Activated T-helper 1 cell treated with Interleukin-2 at 50 U/mL for 16 hours (primary cell): ENCODE results near the gene FBLIM1.
"Not testable (repeated sequence)": the region's sequence is repeated elsewhere in the genome, so short reads cannot be mapped to it uniquely, and the experiment has no call there.

Source experiments
- DNase-seq: peaks from one replicate; pipeline ENCODE4 v3.0.0-alpha.2; 2020; ENCODE audit warnings: low read depth

FBLIM1 gene

DNA sequence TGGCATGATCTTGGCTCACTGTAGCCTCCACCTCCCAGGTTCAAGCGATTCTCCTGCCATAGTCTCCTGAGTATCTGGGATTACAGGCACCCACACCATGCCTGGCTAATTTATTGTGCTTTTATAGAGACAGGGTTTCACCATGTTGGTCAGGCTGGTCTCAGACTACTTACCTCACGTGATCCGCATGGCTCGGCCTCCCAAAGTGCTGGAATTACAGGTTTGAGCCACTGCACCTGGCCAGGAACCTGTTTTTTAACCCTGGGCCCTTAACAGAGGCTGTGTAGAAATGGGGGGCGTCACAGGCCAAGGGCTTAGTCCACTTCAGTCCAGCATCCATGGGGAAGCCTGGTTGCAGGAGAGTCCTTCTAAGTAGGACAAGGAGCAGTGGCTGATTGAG, 9.3 kb downstream of the FBLIM1 start:
- DNase-seq = no peak

GRCh38 chr1:15768388-15768787, 9.8 kb downstream of the FBLIM1 start:
- no peak for DNase-seq

GRCh38 chr1:15770313-15770962, 11.8 kb downstream of the FBLIM1 start:
- DNase-seq = no peak

DNA sequence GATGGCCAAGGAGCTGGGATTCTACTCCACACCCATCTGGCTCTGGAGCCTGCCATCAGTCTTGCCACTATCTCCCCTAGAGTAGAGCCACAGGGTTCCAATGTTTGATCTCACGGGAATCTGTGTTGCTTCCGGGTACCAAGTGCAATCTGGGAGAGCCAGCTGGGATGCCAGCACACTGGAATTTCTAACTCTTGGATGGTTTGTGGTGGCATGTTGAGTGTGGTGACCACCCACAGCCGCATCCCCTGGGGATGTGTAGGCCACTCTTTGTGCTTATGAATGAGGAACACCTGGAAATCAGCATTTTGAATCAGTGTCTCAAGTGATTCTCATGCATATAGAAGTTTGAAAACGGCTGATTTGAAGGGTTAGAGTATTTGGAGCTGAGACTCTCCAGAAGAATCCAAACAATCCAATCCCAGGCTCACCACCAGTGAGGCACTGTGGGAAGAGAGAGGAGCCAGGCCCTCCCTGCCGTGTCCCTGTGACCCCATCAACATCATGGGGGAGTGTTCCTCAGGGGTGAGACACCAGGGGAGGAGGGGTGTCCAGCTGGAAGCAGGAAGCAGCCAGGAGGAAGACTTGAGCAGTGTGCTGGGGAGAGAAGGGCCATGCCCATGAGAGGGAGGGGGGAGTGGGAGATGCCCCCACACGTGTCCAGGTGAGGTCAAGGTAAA, 13.4 kb downstream of the FBLIM1 start:
- no peak for DNase-seq

DNA sequence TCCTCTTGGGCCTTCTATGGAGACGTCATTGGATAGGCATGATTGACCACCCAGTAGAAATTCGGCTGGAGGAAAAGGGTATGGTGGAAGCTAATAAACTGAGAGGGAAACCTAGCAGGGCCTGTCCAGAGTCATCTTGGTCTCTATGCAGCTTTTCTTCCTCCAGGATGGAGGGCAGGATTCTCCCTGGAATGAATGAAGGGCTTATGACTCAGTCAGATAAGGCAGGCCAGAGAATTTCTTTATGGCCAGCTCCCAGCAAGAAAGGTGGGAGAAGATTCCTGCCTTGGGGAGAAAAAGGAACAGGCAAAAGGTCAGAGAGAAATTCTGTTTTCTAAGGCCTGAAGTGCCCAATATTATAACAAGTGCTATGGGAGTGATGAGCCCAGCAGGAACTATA, 17.1 kb downstream of the FBLIM1 start:
- DNase-seq = no peak

- DNase-seq = no peak
Measured at GRCh38 chr1:15777909-15778707, 19.5 kb downstream of the FBLIM1 start.

DNA sequence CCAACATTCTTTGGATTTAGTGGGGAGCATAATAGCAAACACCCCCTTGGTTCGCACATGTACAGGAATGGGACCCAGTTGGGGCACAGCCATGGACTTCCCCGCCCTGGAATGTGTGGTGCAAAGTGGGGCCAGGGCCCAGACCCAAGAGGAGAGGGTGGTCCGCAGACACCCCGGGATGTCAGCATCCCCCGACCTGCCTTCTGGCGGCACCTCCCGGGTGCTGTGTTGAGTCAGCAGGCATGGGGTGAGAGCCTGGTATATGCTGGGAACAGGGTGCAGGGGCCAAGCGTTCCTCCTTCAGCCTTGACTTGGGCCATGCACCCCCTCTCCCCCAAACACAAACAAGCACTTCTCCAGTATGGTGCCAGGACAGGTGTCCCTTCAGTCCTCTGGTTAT, 27.1 kb downstream of the FBLIM1 start:
- DNase-seq = no peak

DNA sequence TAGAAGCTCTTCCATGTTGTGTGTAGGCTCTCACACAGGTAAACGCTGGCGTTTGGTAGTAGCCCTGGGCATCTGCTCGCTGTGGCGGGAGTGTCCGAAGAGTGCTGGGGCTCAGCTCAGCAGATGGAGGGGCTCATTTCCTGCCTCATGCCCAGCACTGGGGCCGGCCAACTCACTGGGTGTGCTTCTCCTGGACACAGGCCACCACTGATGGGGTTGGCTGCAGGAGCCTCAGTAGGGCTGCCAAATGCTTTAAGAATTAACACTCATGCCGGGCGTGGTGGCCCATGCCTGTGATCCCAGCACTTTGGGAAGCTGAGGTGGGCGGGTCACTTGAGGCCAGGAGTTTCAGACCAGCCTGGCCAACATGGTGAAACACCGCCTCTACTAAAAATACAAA, 28.0 kb downstream of the FBLIM1 start:
- DNase-seq = no peak

DNA sequence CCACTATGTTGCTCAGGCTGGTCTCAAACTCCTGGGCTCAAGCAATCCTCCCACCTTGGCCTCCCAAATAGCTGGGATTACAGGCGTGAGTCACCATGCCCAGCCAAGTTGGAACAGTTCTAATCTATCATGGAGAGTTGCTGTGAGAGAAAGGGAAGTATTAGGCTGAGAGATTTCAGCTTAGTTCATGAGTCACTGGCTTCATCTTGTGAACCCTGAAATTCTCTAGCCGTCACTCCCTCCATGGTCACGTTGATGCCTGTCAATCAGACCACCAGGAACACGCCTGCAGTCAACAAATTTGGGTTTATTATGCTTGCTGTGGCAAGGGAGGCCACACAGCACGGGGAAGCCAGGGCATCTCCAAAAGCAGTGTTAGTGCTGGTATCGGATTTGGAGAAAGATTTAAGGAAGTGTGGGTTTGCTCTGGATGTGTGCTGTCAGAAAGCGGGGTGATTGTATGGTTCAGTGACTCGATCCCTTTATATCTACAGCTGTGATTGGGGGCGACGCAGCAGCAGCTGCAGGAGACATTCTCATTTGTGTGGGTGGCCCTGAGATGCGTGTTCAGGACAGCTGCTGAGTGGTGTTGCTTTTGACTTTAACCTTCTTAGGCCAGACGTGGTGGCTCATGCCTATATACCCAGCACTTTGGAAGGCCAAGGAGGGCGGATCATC, 30.2 kb downstream of the FBLIM1 start:
- no peak for DNase-seq

DNA sequence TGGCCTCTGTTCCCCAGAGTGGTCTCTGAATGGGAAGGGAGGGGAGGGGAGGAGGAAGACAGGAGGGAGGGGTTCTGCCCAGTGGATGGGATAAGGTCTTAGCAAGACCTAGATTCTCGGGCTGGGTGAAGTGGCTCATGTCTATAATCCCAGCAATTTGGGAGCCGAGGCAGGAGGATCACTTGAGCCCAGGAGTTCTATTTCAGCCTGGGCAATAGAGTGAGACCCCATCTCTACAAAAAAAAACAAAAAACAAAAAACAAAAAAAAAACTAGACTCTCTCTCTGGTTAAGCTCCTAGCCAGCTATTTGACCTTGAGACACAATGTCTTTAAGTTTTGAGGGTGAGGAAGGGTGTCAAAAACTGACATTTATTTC, 37.5 kb downstream of the FBLIM1 start:
- DNase-seq = no peak

DNA sequence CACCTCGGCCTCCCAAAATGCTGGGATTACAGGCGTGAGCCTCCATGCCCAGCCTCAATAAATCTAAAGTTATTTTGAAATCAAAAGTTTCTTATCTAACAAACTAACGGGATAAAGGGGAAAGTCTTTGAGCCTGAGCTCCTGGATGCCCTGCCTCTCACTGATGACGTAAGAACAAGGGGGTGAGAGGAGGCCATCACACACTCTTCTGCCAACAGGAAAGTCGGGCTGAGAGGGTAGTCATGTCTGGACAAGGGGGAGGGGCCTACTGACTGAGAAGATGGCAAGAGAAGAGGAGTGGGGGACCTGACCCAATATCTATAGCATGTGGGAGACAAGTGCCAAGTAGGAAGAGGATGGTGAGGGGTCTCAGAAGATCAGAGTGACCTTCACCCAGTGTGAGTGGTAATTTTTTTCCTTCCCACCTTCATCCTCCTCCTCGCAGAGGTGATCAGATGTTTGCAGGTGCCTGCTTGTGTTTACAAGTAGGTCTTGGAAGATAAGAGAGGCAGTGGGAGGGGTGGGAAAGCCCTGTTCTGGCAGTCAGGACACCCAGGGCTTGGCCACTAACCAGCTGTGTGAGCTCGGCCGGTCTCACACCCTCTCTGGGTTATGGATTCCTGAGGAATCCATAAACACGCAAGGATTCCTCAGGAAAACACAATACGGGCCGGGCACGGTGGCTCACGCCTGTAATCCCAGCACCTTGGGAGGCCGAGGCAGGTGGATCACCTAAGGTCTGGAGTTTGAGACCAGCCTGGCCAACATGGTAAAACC, 39.2 kb downstream of the FBLIM1 start:
- DNase-seq = no peak

DNA sequence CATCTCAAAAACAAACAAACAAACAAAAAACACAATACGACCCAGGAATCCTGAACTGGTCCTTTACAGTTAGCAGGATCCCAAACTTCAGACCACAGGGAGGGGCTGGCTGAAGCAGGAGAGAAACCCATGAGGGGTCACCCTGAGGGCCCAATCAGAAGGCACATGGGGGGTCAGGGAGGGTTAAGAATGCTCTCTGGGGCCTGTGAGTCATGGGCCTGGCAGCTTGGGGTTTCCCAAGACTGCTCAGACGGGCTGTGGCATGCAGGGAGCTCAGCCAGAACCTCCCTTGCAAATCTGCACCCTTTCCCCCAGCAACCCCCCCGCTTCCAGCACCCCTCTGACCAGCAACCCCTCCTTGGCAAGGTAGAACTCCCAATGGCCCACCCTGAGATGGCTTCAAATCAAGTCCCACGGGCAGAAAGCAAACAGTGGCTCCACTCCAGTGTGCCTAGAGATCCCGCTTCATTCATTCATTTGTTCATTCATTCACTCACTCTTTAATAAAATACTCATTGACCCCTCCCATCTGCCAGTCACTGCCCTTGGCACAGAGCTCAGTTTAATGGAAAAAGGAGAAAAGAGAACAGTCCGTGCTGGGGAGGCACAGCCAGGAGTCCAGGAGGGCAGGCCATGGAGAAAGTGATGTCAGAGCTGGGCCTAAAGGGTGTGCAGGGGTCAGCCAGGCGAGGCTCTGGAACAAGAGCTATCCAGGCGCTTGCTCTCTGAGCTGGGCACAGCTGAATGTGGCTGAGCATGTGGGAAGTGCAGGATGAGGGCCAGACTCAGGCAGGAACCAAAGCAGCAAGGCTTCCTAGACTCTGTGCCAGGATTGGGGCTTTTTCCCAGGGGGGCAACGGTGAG, 40.6 kb downstream of the FBLIM1 start:
- DNase-seq = no peak

- DNase-seq = no peak
Measured at GRCh38 chr1:15799928-15800835, 41.6 kb downstream of the FBLIM1 start.

DNA sequence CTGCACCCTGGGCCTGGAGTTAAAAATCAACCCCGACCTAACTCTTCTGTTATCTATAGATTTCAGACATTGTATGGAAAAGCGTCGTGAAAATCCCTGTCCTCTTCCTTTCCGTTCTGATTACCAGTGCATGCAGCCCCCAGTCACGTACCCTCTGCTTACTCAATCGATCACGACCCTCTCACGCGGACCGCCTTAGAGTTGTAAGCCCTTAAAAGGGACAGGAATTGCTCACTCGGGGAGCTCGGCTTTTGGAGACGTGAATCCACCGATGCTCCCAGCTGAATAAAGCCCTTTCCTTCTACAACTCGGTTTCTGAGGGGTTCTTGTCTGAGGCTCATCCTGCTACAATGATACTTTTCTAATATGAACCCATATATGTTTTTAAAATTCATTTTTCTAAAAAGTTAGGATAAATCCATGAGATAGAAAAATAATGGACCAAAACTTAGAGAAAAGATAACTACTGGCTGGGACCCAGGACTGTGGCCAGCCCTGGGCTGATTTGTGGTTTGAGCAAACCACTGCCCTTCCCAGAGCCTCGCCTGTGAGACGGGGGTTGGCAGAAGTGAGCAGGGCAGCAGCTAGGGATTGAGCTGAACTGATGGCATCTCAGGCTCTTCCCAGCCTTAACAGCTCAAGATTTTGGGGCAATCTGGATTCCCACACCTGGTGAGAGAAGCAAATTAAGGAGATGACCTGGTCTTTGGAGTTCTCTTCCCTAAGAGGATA, 43.8 kb downstream of the FBLIM1 start:
- no peak for DNase-seq

- no peak for DNase-seq
Measured at GRCh38 chr1:15803380-15803779, 44.8 kb downstream of the FBLIM1 start.

- DNase-seq = no peak
Measured at GRCh38 chr1:15804060-15804459, 45.5 kb downstream of the FBLIM1 start.

GRCh38 chr1:15807121-15807520, 48.5 kb downstream of the FBLIM1 start:
- DNase-seq = no peak

- not testable (repeated sequence) for DNase-seq
Measured at GRCh38 chr1:15807549-15807948, 49.0 kb downstream of the FBLIM1 start, which contains the start of gene UQCRHL. Gene UQCRHL, minus strand, starts transcription at chr1:15807649. Its CDS starts 0 bp downstream, at chr1:15807649.

DNA sequence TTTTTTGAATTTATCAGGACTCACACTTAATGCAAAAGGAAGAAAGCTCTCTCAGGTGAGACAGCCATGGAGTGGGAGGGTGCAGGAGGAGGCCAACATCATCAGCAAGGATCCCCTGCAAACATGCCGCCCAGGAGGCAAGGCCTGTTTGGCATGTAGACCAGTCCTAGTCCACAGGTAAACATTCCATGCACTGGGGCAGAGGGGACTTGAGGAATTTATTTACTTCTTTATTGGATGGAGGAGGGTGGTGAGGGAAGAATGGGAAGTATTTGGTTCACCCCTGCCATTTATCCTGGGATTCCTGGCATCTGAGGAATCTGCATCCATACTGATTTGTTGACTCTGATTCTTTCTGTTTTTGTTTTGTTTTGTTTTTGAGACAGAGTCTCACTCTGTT, 50.4 kb downstream of the FBLIM1 start:
- DNase-seq = no peak
